Globus pallidus (tissue), 1 donor: ENCODE data around the gene QRICH1.

Source experiments
- DNase-seq: peaks from one replicate; pipeline ENCODE4 v3.0.0-alpha.2; 2015; ENCODE audit warnings: low spot score

The QRICH1 gene, protein sequence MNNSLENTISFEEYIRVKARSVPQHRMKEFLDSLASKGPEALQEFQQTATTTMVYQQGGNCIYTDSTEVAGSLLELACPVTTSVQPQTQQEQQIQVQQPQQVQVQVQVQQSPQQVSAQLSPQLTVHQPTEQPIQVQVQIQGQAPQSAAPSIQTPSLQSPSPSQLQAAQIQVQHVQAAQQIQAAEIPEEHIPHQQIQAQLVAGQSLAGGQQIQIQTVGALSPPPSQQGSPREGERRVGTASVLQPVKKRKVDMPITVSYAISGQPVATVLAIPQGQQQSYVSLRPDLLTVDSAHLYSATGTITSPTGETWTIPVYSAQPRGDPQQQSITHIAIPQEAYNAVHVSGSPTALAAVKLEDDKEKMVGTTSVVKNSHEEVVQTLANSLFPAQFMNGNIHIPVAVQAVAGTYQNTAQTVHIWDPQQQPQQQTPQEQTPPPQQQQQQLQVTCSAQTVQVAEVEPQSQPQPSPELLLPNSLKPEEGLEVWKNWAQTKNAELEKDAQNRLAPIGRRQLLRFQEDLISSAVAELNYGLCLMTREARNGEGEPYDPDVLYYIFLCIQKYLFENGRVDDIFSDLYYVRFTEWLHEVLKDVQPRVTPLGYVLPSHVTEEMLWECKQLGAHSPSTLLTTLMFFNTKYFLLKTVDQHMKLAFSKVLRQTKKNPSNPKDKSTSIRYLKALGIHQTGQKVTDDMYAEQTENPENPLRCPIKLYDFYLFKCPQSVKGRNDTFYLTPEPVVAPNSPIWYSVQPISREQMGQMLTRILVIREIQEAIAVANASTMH

DNA sequence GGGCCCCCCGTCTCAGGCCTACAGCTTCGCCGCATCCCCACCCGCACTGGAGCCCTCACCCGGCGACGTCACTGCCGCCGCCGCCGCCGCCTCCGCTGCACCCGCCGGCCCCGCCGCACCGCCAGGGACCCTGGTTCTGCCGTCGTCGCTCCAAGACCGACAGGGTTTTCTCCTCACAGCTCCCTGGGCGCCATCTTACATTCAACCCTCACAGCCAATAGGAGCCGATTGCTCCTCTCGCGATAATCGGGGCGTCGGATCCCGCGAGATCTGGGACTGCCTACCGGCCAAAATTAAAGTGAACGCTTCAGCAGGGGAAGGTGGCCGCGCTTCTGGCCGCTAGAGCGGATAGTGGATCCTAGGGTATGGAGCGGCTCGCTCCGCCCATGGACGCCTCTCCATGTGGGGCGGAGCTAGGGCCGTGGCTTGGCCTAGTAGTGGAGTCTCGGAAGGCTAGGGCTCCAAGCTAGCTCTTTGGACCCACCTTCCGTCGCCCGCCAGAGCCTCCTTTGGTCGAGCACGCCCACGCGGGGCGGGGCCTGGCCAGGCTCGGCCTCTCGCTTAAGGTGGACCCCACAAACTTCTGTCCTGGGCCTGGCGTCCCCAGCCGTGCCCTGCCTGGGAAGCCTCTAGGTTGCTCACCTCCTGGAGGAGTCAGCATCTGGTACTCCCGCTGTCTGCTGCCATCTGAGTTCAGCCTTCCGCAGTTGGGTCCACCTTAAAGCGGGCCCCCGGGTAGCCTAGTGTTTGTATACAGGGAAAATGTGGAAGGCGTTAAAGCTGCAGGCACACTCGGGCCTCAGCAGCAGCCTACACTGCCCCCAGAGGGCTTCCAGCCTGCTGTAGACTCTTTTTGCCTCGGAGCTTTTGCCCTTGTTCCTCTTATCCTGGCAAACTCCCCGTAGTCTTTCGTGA lies at the start of gene QRICH1:
TSS of gene QRICH1 (minus strand) at position 219 of the 915 bp plus-strand sequence. CDS start 17,054 bp downstream, outside the sequence.
- DNase-seq, result peak; percentile 96

- DNase-seq, result no peak
Measured at GRCh38 chr3:49140080-49140479, 46.2 kb upstream of the QRICH1 start.

GRCh38 chr3:49135499-49135898 lies 41.6 kb upstream of the QRICH1 start:
- DNase-seq, result no peak

GRCh38 chr3:49134471-49135265 lies 40.8 kb upstream of the QRICH1 start:
- DNase-seq, result no peak

GRCh38 chr3:49133226-49133951 lies 39.5 kb upstream of the QRICH1 start:
- peak; percentile 70 for DNase-seq

DNA sequence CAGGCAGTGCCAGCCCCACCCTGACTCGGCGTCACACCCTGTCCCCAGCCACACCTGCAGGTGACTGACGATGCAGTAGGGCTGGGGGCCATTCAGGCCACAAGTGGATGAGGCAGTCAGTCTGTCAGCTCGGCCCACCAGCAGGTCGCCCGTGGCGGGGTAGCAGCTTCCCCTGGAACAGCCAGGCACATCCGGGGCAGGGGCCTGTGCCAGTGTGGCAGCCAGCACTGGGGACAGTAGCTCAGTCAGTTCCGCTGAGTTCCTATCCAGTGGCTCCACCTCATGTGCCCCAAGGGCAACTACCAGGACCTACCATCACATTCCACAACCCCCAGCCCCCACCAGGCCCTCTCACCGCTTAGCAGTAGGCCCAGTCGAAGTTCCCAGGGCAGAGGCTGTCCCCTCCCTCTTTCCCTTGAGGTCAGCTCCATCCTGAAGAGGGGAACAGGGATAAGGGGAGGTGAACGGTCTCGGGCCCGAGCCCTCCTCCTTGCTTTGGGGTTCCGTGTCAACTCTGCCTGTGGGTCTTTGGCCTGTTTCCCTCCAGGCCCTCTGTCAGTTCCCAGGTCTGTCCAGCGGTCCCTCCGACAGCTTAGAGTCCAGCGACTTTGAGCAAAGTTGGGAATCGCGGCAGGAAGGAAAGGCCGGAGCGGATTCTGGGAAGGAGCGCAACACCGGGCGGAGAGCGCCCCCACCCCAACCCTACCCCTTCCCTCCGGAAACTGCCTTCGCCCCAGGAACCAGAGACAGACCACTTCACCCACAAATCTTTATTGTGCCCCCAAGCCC lies 38.8 kb upstream of the QRICH1 start, which contains the start of gene LAMB2:
TSS of gene LAMB2 (minus strand) at position 614 of the 789 bp plus-strand sequence. CDS start at position 431, 183 bp downstream.
- DNase-seq, result peak; percentile 60

DNA sequence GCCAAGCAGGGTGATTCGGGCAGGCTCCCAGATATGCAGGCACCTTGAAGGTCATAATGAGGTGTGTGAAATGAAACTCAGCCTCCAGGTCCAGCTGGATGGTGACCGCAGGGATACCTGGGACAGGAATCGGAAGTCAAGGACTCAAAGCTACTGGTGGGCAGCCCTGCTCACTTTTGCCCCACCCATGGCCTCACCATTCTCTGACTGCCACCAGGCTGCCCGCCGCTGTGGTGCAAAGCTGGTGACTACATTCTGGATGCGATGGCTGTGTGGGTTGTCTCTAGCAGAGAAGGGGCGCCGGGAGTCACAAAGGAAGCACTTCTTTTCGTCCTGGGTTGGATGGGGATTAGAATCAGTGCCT lies 38.2 kb upstream of the QRICH1 start:
- DNase-seq, result no peak

DNA sequence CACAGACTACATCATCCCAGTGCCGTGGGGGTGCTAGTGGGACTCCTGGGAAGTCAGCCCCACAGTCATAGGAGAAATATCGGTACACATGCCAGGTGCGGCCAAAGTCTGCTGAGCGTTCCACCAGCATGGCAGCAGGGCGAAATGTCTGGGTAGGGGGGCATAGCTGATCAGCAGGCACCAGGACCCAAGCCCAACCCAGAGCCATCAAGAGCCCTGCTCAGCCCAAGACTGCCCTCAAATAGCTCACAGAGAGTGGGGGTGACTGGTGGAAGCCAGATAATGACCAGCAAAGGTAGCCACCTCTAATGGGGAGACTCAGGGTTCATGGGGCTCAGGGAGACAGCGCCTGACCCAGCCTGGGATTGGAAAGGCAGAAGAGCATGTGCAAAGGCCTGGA lies 37.7 kb upstream of the QRICH1 start:
- no peak for DNase-seq

- no peak for DNase-seq
Measured at GRCh38 chr3:49131040-49131439, 37.2 kb upstream of the QRICH1 start.

DNA sequence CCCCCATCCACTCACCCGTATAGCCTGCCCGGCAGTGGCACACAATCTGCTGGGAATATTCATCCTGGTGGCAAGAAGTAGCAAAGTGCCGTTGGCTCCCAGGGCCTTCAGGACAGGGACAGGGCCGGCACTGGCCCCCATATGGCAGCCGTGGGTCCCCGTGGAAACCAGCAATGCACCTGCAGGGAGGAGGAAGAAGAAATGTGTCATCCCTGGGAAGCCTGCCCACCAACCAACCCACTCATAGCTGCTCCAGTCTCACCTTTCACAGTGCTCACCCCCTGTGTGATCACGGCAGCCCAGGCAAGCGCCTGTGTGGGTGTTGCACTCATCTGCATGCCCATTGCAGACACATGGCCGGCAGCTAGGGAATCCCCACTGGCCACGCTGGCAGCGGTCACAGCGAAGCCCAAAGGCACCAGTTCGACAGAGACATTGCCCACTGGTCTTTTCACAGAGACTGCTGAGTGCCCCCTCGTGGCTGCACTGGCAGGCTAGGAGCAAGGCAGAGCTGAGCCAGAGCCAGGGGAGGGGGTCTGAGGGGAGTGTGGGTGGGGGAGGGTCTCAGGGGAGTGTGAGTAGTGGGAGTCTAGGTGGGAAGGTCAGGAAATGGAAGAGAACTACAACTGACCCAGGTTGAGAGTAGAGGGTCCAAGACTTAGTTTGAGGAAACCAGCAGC lies 31.3 kb upstream of the QRICH1 start:
- DNase-seq, result no peak

GRCh38 chr3:49124203-49124602 lies 30.3 kb upstream of the QRICH1 start:
- DNase-seq, result no peak

DNA sequence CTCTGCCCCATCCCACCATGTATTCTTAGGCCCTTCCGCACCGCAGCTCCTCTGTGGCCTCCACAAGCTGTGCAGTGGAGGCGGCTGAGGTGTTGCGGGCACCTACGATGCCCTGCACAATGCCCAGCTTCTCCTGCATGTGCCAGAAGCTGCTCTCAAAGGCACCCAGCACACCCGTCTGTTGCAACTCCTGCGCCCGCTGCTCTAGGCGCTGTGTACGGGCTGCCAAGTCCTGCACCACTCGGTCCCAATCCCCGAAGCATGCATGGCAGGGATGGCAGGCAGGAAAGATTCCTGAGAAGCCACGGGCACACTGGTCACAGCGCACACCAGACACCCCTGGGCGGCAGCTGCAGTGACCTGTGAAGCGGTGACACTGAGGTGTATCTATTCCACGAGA lies 29.8 kb upstream of the QRICH1 start:
- DNase-seq, result no peak

DNA sequence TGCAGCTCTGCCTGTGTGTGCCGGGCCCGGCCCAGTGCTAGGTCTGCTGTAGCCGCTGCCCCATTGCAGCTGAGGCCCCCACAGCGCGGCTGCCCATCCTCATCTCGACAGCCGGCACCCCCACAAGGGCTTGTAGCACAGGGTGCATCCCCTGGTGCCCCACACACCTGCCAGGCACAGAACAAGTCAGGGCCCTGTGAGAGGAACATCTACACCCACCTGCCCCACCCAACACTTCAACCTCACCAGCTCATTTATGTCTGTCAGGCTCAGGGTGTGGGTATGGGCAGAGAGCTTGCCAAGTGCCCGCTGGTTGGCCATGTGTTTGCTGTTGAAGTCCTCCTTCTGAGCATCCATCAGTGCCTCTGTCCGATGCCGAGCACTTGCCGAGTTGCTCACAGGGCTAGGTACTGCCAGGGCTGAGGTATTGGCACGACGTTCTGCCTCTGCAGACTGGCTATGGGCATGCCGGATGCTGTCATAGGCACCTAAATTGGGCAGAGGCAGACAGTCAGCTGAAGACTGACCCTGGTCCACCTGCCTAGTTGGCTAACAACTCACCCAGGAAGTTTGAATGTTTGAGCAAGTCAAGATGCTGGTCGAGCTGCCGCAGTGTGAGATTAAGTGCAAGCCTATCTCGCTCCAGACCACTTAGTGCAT lies 29.1 kb upstream of the QRICH1 start:
- no peak for DNase-seq

DNA sequence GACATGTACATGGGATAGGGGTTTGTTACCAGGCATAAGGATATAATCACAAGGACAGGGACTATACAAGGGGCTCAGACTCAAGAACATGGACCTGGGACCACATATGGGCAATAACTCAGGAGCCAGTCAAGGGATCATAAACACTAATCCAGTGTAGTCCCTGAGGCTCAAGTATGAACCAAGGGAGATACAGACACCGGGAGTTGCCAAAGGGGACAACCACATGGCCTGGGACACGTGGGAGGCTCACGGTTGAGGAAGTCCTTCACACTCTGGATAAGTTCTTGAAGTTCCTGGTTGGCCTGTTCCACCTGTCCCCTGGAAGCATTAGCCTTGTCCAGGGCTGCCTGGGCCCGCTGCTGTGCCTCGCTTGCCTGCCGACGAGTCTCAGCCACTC lies 28.6 kb upstream of the QRICH1 start:
- no peak for DNase-seq

GRCh38 chr3:49122022-49122421 lies 28.2 kb upstream of the QRICH1 start:
- DNase-seq, result no peak

DNA sequence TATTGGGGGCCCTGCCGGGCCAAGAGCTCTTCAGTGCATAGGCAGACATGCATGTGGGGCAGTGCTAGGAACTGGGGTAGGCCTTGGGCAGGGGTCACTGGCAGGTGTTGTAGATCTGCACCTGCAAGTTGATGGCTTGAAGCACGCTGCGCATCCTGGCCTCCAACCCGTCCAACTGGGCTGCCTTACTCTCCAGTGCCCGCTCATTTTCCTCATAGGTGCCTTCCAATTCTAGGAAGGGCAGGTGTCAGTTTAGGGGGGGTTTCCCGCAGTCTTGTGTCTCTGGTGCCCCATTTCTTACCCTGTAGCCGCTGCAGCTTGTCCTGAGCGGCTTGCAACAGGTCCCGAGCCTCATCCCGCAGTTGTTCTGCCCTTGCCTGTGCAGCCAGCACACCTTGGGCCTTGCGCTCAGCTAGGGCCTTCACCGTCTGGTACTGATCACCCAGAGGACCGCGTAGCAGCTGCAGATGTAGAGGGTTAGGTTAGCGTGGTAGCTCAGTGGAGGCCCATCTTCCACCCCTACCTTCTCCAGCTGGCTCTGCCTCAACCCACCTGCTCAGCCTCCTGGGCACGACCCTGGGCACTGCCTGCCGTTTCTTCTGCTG lies 27.4 kb upstream of the QRICH1 start:
- DNase-seq, result no peak

DNA sequence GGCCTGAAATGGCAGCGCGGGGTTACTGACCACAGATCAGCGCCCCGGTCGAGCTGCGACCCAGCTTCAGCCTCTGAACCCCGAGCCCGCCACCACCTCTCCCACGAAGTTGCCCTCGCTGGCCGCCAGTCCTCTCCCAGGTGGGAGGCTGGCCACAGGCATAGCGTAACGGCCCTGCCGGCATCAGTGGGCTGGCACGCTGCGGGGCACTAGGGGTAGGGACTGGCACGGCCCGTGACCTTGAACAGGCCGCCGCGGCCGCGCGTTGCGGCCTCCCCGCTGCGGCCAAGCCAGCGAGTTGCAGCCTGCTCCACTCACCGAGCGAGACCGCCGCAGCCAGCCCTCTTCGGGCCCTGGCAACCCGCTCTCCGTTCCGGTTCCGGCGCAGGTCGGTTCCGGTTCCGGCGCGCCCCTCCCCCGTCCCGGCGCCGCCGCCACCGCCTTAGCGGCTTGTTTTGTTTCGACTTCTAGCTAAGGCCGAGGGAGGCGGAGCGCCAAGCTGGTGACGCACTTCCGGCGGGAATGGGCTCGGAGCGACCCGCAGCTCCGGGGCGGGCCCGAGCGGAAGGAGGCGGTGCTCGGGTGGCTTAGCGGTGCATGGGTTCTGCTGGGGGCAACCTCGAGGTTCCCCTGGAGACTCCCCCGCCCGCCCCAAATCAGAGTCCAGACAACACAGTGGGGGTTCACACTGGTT lies 26.7 kb upstream of the QRICH1 start, which contains the start of gene USP19:
TSS of gene USP19 (minus strand) at position 386 of the 694 bp plus-strand sequence. CDS start 1,678 bp downstream, outside the sequence.
- peak; percentile 94 for DNase-seq

DNA sequence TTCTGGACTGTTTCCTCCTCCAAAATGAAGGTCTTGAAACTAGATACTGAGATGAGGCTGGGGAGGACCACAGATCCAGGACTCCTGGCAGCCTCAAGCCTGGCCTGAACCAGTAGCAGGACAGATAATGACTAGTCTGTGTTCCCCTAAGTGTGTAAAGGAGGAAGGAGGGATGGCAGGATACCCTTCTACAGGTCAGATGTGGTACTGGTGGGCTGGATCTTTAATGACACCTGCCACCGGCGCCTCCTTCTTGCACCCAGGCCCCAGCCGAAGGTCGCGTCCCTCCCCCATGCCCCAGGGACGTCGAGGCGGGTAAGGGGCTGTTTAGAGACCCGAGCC lies 26.2 kb upstream of the QRICH1 start:
- DNase-seq, result no peak
